PC-3 (cell line): ENCODE results near the gene GOT2. TPM values are rescaled to one million over a fixed set of nuclear protein-coding genes. Genes with fewer than 3 reads are reported as not detected.
"Not testable (repeated sequence)": the region's sequence is repeated elsewhere in the genome, so short reads cannot be mapped to it uniquely, and the experiment has no call there.

ENCODE experiments used
- ATAC-seq: fragments of 200-7000 bp; cut with Tn5 transposase; 2 replicates; pipeline ENCODE4 v1.9.1; 2020; ENCODE audit warnings: mild to moderate bottlenecking, moderate library complexity
- BruUV-seq: library from RNA; stranded (reverse); fragments of 400-500 nt; replicated peaks from 2 replicates; lab custom pipeline; 2021; lab: Mats Ljungman, UMichigan
- CTCF ChIA-PET: fragments of 300-600 bp; sonication (Branson Sonifier 250); formaldehyde crosslinking; loops from one replicate; lab custom pipeline; 2022; ENCODE audit warnings: antibody characterized with exemption; lab: Charles Lee
- POLR2A ChIA-PET: fragments of 300-600 bp; sonication (Branson Sonifier 250); formaldehyde crosslinking; loops from one replicate; lab custom pipeline; 2022; ENCODE audit warnings: antibody characterized with exemption; ENCODE audit not compliant: unreplicated experiment; lab: Charles Lee
- DNase-seq: peaks from one replicate; pipeline ENCODE4 v3.0.0-alpha.2; 2015
- H2AFZ ChIP-seq: fragments of 300-600 bp; sonication (generic); 2 replicates; pipeline ENCODE4 v1.6.0; 2016; ENCODE audit warnings: antibody characterized with exemption, low read length
- H3F3A ChIP-seq: fragments of 300-600 bp; sonication (generic); one replicate; pipeline ENCODE4 v1.6.0; 2017; ENCODE audit warnings: antibody characterized with exemption, low read length, control low read depth, mild to moderate bottlenecking; ENCODE audit not compliant: unreplicated experiment
- H3K27ac ChIP-seq: fragments of 300-600 bp; sonication (generic); 2 replicates; pipeline ENCODE4 v1.5.1; 2016; ENCODE audit warnings: mild to moderate bottlenecking, low read length
- H3K27me3 ChIP-seq: fragments of 300-600 bp; sonication (generic); 2 replicates; pipeline ENCODE4 v1.6.1; 2016; ENCODE audit warnings: low read length, mixed read lengths
- H3K36me3 ChIP-seq: fragments of 300-600 bp; sonication (generic); 2 replicates; pipeline ENCODE4 v1.6.1; 2016; ENCODE audit warnings: low read depth, mixed run types, low read length, mixed read lengths
- H3K4me1 ChIP-seq: fragments of 300-600 bp; sonication (generic); 2 replicates; pipeline ENCODE4 v1.5.1; 2016; ENCODE audit warnings: low read length; ENCODE audit not compliant: insufficient read depth
- H3K4me2 ChIP-seq: fragments of 300-600 bp; sonication (generic); 2 replicates; pipeline ENCODE4 v1.6.0; 2016; ENCODE audit warnings: low read length
- H3K4me3 ChIP-seq: fragments of 300-600 bp; sonication (generic); 2 replicates; pipeline ENCODE4 v1.5.1; 2016; ENCODE audit warnings: mild to moderate bottlenecking, low read length, mixed read lengths
- H3K79me2 ChIP-seq: fragments of 300-600 bp; sonication (generic); 2 replicates; pipeline ENCODE4 v1.6.1; 2017; ENCODE audit warnings: low read length, mixed read lengths
- H3K9ac ChIP-seq: fragments of 300-600 bp; sonication (generic); 2 replicates; pipeline ENCODE4 v1.6.0; 2016; ENCODE audit warnings: mild to moderate bottlenecking, low read length
- H3K9me2 ChIP-seq: fragments of 300-600 bp; sonication (generic); replicated peaks from 2 replicates; pipeline ENCODE4 v1.6.1; 2016; ENCODE audit warnings: mixed run types, low read length, mixed read lengths
- H3K9me3 ChIP-seq: fragments of 300-600 bp; sonication (generic); 2 replicates; pipeline ENCODE4 v1.6.1; 2016; ENCODE audit warnings: low read length, mixed read lengths
- H4K20me1 ChIP-seq: fragments of 300-600 bp; sonication (generic); 2 replicates; pipeline ENCODE4 v1.6.1; 2016; ENCODE audit warnings: low read length, mixed read lengths
- EZH2 ChIP-seq: fragments of 300-600 bp; sonication (generic); IDR thresholded peaks from one replicate; pipeline ENCODE4 v1.6.1; 2017; ENCODE audit warnings: antibody characterized with exemption, mild to moderate bottlenecking, low read length; ENCODE audit not compliant: unreplicated experiment
- EZH2phosphoT487 ChIP-seq: fragments of 300-600 bp; sonication (generic); IDR thresholded peaks from 2 replicates; pipeline ENCODE4 v1.6.1; 2018; ENCODE audit warnings: mild to moderate bottlenecking, antibody characterized with exemption, low read length, borderline replicate concordance
- intact Hi-C: fragments of 100-400 bp; cut with micrococcal nuclease; formaldehyde crosslinking; loops from 2 replicates; pipeline ENCODE4 v1.9.0; 2023
- total RNA-seq: library from RNA; depleted of rRNA; stranded (reverse); fragments of >200 nt; gene quantifications from 2 replicates; pipeline ENCODE4 v1.2.3, GENCODE V29; 2014
- TF ChIP-seq, protein P1 (sequence below): fragments of 300-600 bp; sonication (generic); conservative IDR thresholded peaks from 2 replicates; pipeline ENCODE4 v1.5.1; 2017; ENCODE audit warnings: antibody characterized with exemption, low read depth, mild to moderate bottlenecking, low read length

GOT2 gene
- total RNA-seq, 1 experiment from 2014 or later = 83.6 TPM

DNA sequence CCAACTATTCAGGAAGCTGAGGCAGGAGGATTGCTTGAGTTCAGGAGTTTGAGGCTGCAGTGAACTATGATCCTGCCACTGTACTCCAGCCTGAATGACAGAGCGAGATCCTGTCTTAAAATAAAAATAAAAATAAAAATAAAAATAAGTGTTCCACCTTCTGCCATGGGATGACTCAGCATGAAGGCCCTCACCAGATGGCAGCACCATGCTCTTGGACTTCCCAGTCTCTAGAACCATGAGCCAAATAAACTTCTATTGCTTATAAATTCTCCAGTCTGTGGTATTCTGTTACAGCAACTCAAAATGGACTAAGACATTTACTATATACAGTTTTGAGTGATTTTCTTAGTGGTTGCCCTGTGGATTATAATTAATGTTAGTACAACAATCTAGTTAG lies 41.7 kb downstream of the GOT2 start:
- TF ChIP-seq, protein P1, sequence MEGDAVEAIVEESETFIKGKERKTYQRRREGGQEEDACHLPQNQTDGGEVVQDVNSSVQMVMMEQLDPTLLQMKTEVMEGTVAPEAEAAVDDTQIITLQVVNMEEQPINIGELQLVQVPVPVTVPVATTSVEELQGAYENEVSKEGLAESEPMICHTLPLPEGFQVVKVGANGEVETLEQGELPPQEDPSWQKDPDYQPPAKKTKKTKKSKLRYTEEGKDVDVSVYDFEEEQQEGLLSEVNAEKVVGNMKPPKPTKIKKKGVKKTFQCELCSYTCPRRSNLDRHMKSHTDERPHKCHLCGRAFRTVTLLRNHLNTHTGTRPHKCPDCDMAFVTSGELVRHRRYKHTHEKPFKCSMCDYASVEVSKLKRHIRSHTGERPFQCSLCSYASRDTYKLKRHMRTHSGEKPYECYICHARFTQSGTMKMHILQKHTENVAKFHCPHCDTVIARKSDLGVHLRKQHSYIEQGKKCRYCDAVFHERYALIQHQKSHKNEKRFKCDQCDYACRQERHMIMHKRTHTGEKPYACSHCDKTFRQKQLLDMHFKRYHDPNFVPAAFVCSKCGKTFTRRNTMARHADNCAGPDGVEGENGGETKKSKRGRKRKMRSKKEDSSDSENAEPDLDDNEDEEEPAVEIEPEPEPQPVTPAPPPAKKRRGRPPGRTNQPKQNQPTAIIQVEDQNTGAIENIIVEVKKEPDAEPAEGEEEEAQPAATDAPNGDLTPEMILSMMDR = no peak
- TF ChIP-seq EZH2phosphoT487 (no peak), EZH2 (no peak)
- H4K20me1 ChIP-seq = no peaks in the 10 kb centered on the region
- H3K27ac ChIP-seq = no peak overlapping the region
- H3K9me2 ChIP-seq = no peaks in the 10 kb centered on the region
- no peak for ATAC-seq
- no TSS peak for BruUV-seq
- no peak for DNase-seq
- H3K4me1 ChIP-seq = no peaks in the 10 kb centered on the region
- no peaks in the 10 kb centered on the region for H3F3A ChIP-seq
- H3K79me2 ChIP-seq = no peaks in the 10 kb centered on the region
- ChIA-PET CTCF (no interaction called here), POLR2A (no interaction called here)
- H3K4me3 ChIP-seq = no peak overlapping the region
- no peaks in the 10 kb centered on the region for H3K27me3 ChIP-seq
- intact Hi-C loops = no loop called here
- H3K36me3 ChIP-seq = no peaks in the 10 kb centered on the region
- H3K4me2 ChIP-seq = no peak overlapping the region
- no peak overlapping the region for H2AFZ ChIP-seq
- no peaks in the 10 kb centered on the region for H3K9me3 ChIP-seq
- no peak overlapping the region for H3K9ac ChIP-seq

DNA sequence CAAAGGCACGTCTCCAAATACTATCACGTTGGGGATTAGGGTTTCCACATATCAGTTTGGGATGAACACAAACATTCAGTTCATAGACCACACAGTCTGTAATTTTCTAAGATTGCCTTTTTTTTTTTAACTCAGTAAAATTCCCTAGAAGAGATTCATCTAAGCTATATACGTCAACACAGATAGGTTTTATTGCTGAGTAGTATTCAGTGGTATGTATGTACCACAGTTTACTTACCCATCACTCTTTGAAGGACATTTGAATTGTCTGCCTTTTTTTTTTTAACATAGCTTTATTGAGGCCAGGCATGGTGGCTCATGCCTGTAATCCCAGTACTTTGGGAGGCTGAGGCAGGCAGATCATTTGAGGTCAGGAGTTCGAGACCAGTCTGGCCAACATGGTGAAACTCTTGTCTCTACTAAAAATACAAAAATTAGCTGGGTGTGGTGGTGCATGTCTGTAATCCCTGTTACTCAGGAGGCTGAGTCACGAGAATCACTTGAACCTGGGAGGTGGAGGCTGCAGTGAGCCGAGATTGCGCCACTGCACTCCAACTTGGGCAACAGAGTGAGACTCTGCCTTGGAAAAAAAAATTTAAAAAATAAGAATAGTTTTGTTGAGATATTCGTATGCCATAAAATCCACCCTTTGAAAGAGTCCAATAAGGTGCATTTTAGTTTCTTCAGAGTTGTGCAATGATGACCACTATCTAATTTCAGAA lies 47.0 kb downstream of the GOT2 start:
- peaks cover 14% of the 10 kb centered on the region for H3K4me1 ChIP-seq
- ATAC-seq, BruUV-seq, CTCF ChIA-PET, H3K9me2 ChIP-seq, H2AFZ ChIP-seq, H3K27me3 ChIP-seq, H3K36me3 ChIP-seq, DNase-seq, H4K20me1 ChIP-seq, POLR2A ChIA-PET, H3K27ac ChIP-seq, H3K9me3 ChIP-seq, H3K79me2 ChIP-seq, H3K4me2 ChIP-seq, H3F3A ChIP-seq, H3K4me3 ChIP-seq, H3K9ac ChIP-seq: not testable (repeated sequence)
- intact Hi-C loops = loop anchor here (10.0 kb wide), 1 partner anchor 48 kb away; the partner anchor contains the start of gene GOT2

DNA sequence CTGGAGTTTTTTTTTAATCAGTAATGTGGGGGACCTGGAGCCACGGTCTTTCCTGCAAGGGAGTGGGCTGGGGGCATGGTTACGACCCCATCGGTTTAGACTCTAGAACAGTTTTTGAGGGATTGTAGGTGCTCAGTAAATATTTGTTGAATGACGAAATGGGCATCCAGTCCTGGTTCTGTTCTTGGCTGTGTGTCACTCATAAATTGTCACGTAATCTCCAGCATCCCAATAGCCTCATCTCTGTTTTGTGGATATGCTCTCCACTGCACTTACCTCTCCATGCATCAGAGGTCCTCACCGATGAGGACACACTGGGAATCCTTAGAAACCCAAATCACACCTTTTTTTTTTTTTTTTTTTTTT lies 49.0 kb downstream of the GOT2 start:
- peaks cover 14% of the 10 kb centered on the region for H3K4me1 ChIP-seq
- no peaks in the 10 kb centered on the region for H3K9me3 ChIP-seq
- no peaks in the 10 kb centered on the region for H3K36me3 ChIP-seq
- H3K27ac ChIP-seq = no peak overlapping the region
- peaks cover 6% of the 10 kb centered on the region for H3K79me2 ChIP-seq
- no peak overlapping the region for H3K9ac ChIP-seq
- no peaks in the 10 kb centered on the region for H3F3A ChIP-seq
- POLR2A ChIA-PET = no interaction called here
- H3K27me3 ChIP-seq = no peaks in the 10 kb centered on the region
- CTCF ChIA-PET = interaction anchor here (0.8 to 1.9 kb wide), 2 partner anchors 24 to 71 kb away, joined by 3 to 11 read pairs; no protein-coding TSS in a partner anchor
- ATAC-seq (peak; percentile 41), DNase-seq (peak; percentile 11)
- no peaks in the 10 kb centered on the region for H4K20me1 ChIP-seq
- peak overlapping the region; percentile 78 for H3K4me3 ChIP-seq
- no peaks in the 10 kb centered on the region for H3K9me2 ChIP-seq
- intact Hi-C loops = loop anchor here (10.0 kb wide), 1 partner anchor 50 kb away; the partner anchor contains the start of gene GOT2
- TF ChIP-seq, protein P1 = no peak
- TF ChIP-seq EZH2 (no peak), EZH2phosphoT487 (no peak)
- peak overlapping the region; percentile 90 for H2AFZ ChIP-seq
- BruUV-seq = no TSS peak
- peak overlapping the region; percentile 91 for H3K4me2 ChIP-seq
